Activated CD4-positive, alpha-beta T cell treated with anti-CD3 and anti-CD28 coated beads for 24 hours (primary cell): ENCODE results near the gene PROC.
A peak's percentile ranks its signal among the peaks of the same experiment; 100 is the strongest.

Experiments used
- DNase-seq, 2 donors: peaks; one replicate each; pipeline ENCODE4 v3.0.0-alpha.2; 2020; ENCODE audit warnings: low read depth in 2 of 2

PROC gene

GRCh38 chr2:127418300-127419111 is at the start of gene PROC:
PROC (plus strand) TSS chr2:127418427; CDS start chr2:127419943, 1,516 bp downstream.
- DNase-seq, result no peak

- DNase-seq, result no peak
These were observed 48.2 kb upstream of the PROC start for GRCh38 chr2:127370010-127370409.

- DNase-seq, result no peak
These were observed 47.2 kb upstream of the PROC start for GRCh38 chr2:127371037-127371436.

GRCh38 chr2:127373362-127374083 is 44.7 kb upstream of the PROC start:
- no peak for DNase-seq

- no peak for DNase-seq
These were observed 42.0 kb upstream of the PROC start for GRCh38 chr2:127376257-127376656.

GRCh38 chr2:127377262-127377661 is 41.0 kb upstream of the PROC start:
- no peak for DNase-seq

- no peak for DNase-seq
These were observed 39.5 kb upstream of the PROC start for GRCh38 chr2:127378720-127379119.

- DNase-seq, result no peak
These were observed 38.4 kb upstream of the PROC start for GRCh38 chr2:127379712-127380355.

GRCh38 chr2:127381762-127382161 is 36.5 kb upstream of the PROC start:
- no peak for DNase-seq

GRCh38 chr2:127382831-127383230 is 35.4 kb upstream of the PROC start:
- no peak for DNase-seq

- DNase-seq, result no peak
These were observed 33.7 kb upstream of the PROC start for GRCh38 chr2:127384529-127384928.

GRCh38 chr2:127386246-127386645 is 32.0 kb upstream of the PROC start:
- no peak for DNase-seq

GRCh38 chr2:127386764-127387654 is 31.2 kb upstream of the PROC start:
- peak; percentile 66 to 68 for DNase-seq

GRCh38 chr2:127387655-127388422 is 30.4 kb upstream of the PROC start, which contains the start of gene MAP3K2:
MAP3K2 (minus strand) TSS chr2:127387975; CDS start chr2:127343129, 44,846 bp downstream.
- DNase-seq, result peak; percentile 91 to 95

GRCh38 chr2:127388423-127389164 is 29.6 kb upstream of the PROC start:
- no peak for DNase-seq

- no peak for DNase-seq
These were observed 28.3 kb upstream of the PROC start for GRCh38 chr2:127389778-127390435.

GRCh38 chr2:127392133-127392827 is 25.9 kb upstream of the PROC start:
- no peak for DNase-seq

GRCh38 chr2:127392828-127393578 is 25.2 kb upstream of the PROC start:
- DNase-seq, result no peak
